IMR-90 (cell line): ENCODE data around the gene IRAK3. TPM values are rescaled to one million over a fixed set of nuclear protein-coding genes. Genes with fewer than 3 reads are reported as not detected.

Source experiments
- ATAC-seq: fragments of 200-7000 bp; cut with Tn5 transposase; 2 replicates; pipeline ENCODE4 v1.9.1; 2020; ENCODE audit warnings: low read depth, mild to moderate bottlenecking, moderate library complexity
- BruUV-seq: library from RNA; stranded (reverse); fragments of 400-500 nt; replicated peaks from 2 replicates; lab custom pipeline; 2021; lab: Mats Ljungman, UMichigan
- CTCF ChIA-PET: fragments of 300-600 bp; formaldehyde crosslinking; extraction: SDS; loops from one replicate; lab custom pipeline; 2021; ENCODE audit warnings: antibody characterized with exemption; lab: Yijun Ruan, JAX
- POLR2A ChIA-PET: fragments of 300-600 bp; sonication (Branson Sonifier 250); formaldehyde crosslinking; loops from one replicate; lab custom pipeline; 2022; ENCODE audit warnings: antibody characterized with exemption; ENCODE audit not compliant: unreplicated experiment; lab: Charles Lee
- DNase-seq: peaks from one replicate; pipeline ENCODE4 v3.0.0; 2013
- H2AFZ ChIP-seq: replicated peaks from 2 replicates; pipeline ENCODE3; 2013; ENCODE audit warnings: low read length, mild to moderate bottlenecking; ENCODE audit not compliant: poor library complexity
- H2AK5ac ChIP-seq: 2 replicates; pipeline ENCODE4 v1.6.1; 2013; ENCODE audit warnings: low read depth, low read length, inconsistent platforms
- H2AK9ac ChIP-seq: replicated peaks from 2 replicates; pipeline ENCODE3; 2013; ENCODE audit warnings: mild to moderate bottlenecking, low read depth, low read length, moderate library complexity; ENCODE audit not compliant: poor library complexity
- H2BK120ac ChIP-seq: 2 replicates; pipeline ENCODE4 v1.6.1; 2013; ENCODE audit warnings: low read depth, low read length, inconsistent platforms
- H2BK15ac ChIP-seq: 3 replicates; pipeline ENCODE4 v1.6.1; 2013; ENCODE audit warnings: low read depth, low read length, inconsistent platforms
- H2BK20ac ChIP-seq: 2 replicates; pipeline ENCODE4 v1.6.1; 2013; ENCODE audit warnings: low read depth, mild to moderate bottlenecking, inconsistent platforms, low read length, moderate library complexity
- H2BK5ac ChIP-seq: 2 replicates; pipeline ENCODE4 v1.6.1; 2013; ENCODE audit warnings: mild to moderate bottlenecking, low read depth, low read length, inconsistent platforms; ENCODE audit not compliant: poor library complexity, severe bottlenecking
- H3K14ac ChIP-seq: replicated peaks from 2 replicates; pipeline ENCODE4 v1.6.1; 2013; ENCODE audit warnings: low read depth, low read length, inconsistent platforms
- H3K18ac ChIP-seq: 2 replicates; pipeline ENCODE4 v1.6.1; 2013; ENCODE audit warnings: low read depth, low read length, control low read depth
- H3K23ac ChIP-seq: 2 replicates; pipeline ENCODE4 v1.6.1; 2013; ENCODE audit warnings: low read depth, low read length, inconsistent platforms
- H3K27ac ChIP-seq: 2 replicates; pipeline ENCODE4 v1.5.1; 2013; ENCODE audit warnings: mild to moderate bottlenecking, control low read depth, low read length; ENCODE audit not compliant: insufficient read depth
- H3K27me3 ChIP-seq: 2 replicates; pipeline ENCODE4 v1.6.1; 2013; ENCODE audit warnings: low read length; ENCODE audit not compliant: control insufficient read depth, insufficient read depth
- H3K36me3 ChIP-seq: 2 replicates; pipeline ENCODE4 v1.6.1; 2013; ENCODE audit warnings: low read length, mixed read lengths; ENCODE audit not compliant: control insufficient read depth, insufficient read depth
- H3K4ac ChIP-seq: 2 replicates; pipeline ENCODE4 v1.6.1; 2013; ENCODE audit warnings: low read depth, low read length, inconsistent platforms
- H3K4me1 ChIP-seq: 2 replicates; pipeline ENCODE4 v1.6.1; 2013; ENCODE audit warnings: low read length, mixed read lengths; ENCODE audit not compliant: control insufficient read depth, insufficient read depth
- H3K4me2 ChIP-seq: 2 replicates; pipeline ENCODE4 v1.6.1; 2013; ENCODE audit warnings: low read depth, mild to moderate bottlenecking, control low read depth, low read length, moderate library complexity
- H3K4me3 ChIP-seq: 2 replicates; pipeline ENCODE4 v1.5.1; 2013; ENCODE audit warnings: low read depth, mild to moderate bottlenecking, control low read depth, low read length, moderate library complexity; ENCODE audit not compliant: insufficient read depth
- H3K56ac ChIP-seq: 2 replicates; pipeline ENCODE4 v1.6.1; 2013; ENCODE audit warnings: low read length, inconsistent platforms; ENCODE audit not compliant: insufficient read depth; ENCODE audit errors: extremely low read depth
- H3K79me1 ChIP-seq, 2 experiments: 2 replicates each; pipeline ENCODE4 v1.6.1; 2013; ENCODE audit warnings: low read length in 2 of 2, inconsistent platforms in 1 of 2, low read depth in 1 of 2
- H3K9ac ChIP-seq: 2 replicates; pipeline ENCODE4 v1.6.1; 2013; ENCODE audit warnings: low read depth, low read length, control low read depth
- H3K9me1 ChIP-seq: 2 replicates; pipeline ENCODE4 v1.6.1; 2013; ENCODE audit warnings: low read length, inconsistent platforms; ENCODE audit not compliant: insufficient read depth
- H3K9me3 ChIP-seq: 2 replicates; pipeline ENCODE4 v1.6.1; 2013; ENCODE audit warnings: low read length; ENCODE audit not compliant: control insufficient read depth, insufficient read depth
- H4K20me1 ChIP-seq: 2 replicates; pipeline ENCODE4 v1.6.1; 2013; ENCODE audit warnings: low read length, inconsistent platforms; ENCODE audit not compliant: insufficient read depth
- H4K5ac ChIP-seq: 2 replicates; pipeline ENCODE4 v1.6.1; 2013; ENCODE audit warnings: mild to moderate bottlenecking, low read depth, low read length, control low read depth
- H4K8ac ChIP-seq, 2 experiments: 2 replicates each; pipeline ENCODE4 v1.6.1; 2013; ENCODE audit warnings: low read depth in 2 of 2, low read length in 2 of 2, control low read depth in 1 of 2, inconsistent platforms in 1 of 2
- H4K91ac ChIP-seq: 2 replicates; pipeline ENCODE4 v1.6.1; 2013; ENCODE audit warnings: low read depth, low read length, inconsistent platforms; ENCODE audit not compliant: insufficient read depth
- BHLHE40 ChIP-seq: fragments of 150-350 bp; IDR thresholded peaks from 2 replicates; pipeline ENCODE4 v1.6.1; 2016; ENCODE audit warnings: mild to moderate bottlenecking, low read depth, low read length
- CEBPB ChIP-seq: IDR thresholded peaks from 2 replicates; pipeline ENCODE4 v1.6.1; 2012; ENCODE audit warnings: low read depth, low read length, improper control_type of control experiment
- CHD1 ChIP-seq: IDR thresholded peaks from 2 replicates; pipeline ENCODE4 v1.6.1; 2012; ENCODE audit warnings: low read depth, low read length, improper control_type of control experiment
- ELK1 ChIP-seq: fragments of 150-350 bp; IDR thresholded peaks from 2 replicates; pipeline ENCODE4 v1.6.1; 2016; ENCODE audit warnings: low read depth, mild to moderate bottlenecking, low read length, moderate library complexity, borderline replicate concordance
- FOS ChIP-seq: fragments of 150-350 bp; IDR thresholded peaks from 2 replicates; pipeline ENCODE4 v1.6.1; 2016; ENCODE audit warnings: low read depth, low read length
- MAFK ChIP-seq: IDR thresholded peaks from 2 replicates; pipeline ENCODE4 v1.6.1; 2012; ENCODE audit warnings: low read depth, low read length, improper control_type of control experiment
- MAZ ChIP-seq: IDR thresholded peaks from 2 replicates; pipeline ENCODE4 v1.6.1; 2012; ENCODE audit warnings: low read depth, mild to moderate bottlenecking, low read length, improper control_type of control experiment, moderate library complexity, borderline replicate concordance
- NFE2L2 ChIP-seq: fragments of 150-350 bp; IDR thresholded peaks from 2 replicates; pipeline ENCODE4 v1.6.1; 2016; ENCODE audit warnings: low read depth, mild to moderate bottlenecking, low read length
- POLR2A ChIP-seq: IDR thresholded peaks from 2 replicates; pipeline ENCODE4 v1.6.1; 2012; ENCODE audit warnings: mild to moderate bottlenecking, low read depth, low read length
- RAD21 ChIP-seq: IDR thresholded peaks from 2 replicates; pipeline ENCODE4 v1.6.1; 2012; ENCODE audit warnings: low read length, improper control_type of control experiment
- RCOR1 ChIP-seq: IDR thresholded peaks from 2 replicates; pipeline ENCODE4 v1.6.1; 2012; ENCODE audit warnings: mild to moderate bottlenecking, low read length, improper control_type of control experiment; ENCODE audit not compliant: insufficient replicate concordance
- RFX5 ChIP-seq: IDR thresholded peaks from 2 replicates; pipeline ENCODE4 v1.8.0; 2012; ENCODE audit warnings: low read depth, mild to moderate bottlenecking, low read length, moderate library complexity
- SMC3 ChIP-seq: fragments of 150-350 bp; IDR thresholded peaks from 2 replicates; pipeline ENCODE4 v1.6.1; 2016; ENCODE audit warnings: low read depth, mild to moderate bottlenecking, antibody characterized with exemption, low read length, moderate library complexity
- WGBS, 2 experiments: methylation state at CpG; one replicate each; pipeline versions ENCODE4 v1.1.5 to v1.1.7; 2013; ENCODE audit warnings: missing lambda C conversion rate in 2 of 2; ENCODE audit not compliant: insufficient read length in 1 of 2; ENCODE audit errors: extremely low coverage in 2 of 2; 5-methylcytosine and 5-hydroxymethylcytosine counted together
- dilution Hi-C: fragments of 300-500 bp; cut with HindIII; formaldehyde crosslinking; loops from one replicate; pipeline ENCODE4 v1.14.3; 2018; ENCODE audit warnings: low sequenced_read_pairs; ENCODE audit not compliant: unreplicated experiment
- in situ Hi-C: fragments of 300-500 bp; cut with MboI; formaldehyde crosslinking; loops from 3 replicates; pipeline ENCODE4 v1.14.3; 2019; ENCODE audit warnings: low sequenced_read_pairs, inconsistent platforms, mixed read lengths
- intact Hi-C: fragments of 100-400 bp; cut with micrococcal nuclease; formaldehyde crosslinking; loops from 2 replicates; pipeline ENCODE4 v1.10.0; 2022
- polyA plus RNA-seq, 3 experiments: library from polyadenylated mRNA; depleted of rRNA; stranded (reverse); fragments of >200 nt; gene quantifications; 2 replicates each; pipeline ENCODE4 v1.2.3, GENCODE V29; 2012; ENCODE audit warnings: low replicate concordance in 1 of 3
- total RNA-seq: library from RNA; depleted of rRNA; stranded (reverse); fragments of >200 nt; gene quantifications from 2 replicates; pipeline ENCODE4 v1.2.3, GENCODE V29; 2012
- TF ChIP-seq, protein P1 (sequence below): fragments of 150-350 bp; IDR thresholded peaks from 2 replicates; pipeline ENCODE4 v1.6.1; 2017; ENCODE audit warnings: mild to moderate bottlenecking, antibody characterized with exemption, low read length, low read depth

IRAK3 gene
- total and polyA plus RNA-seq, 2 of the 4 experiments (the other 2 are of a cell fraction), result 0.53 to 0.72 TPM

GRCh38 chr12:66302827-66303169, 113.8 kb downstream of the IRAK3 start:
- Histone ChIP-seq H3K9me3 (no peaks in the 10 kb centered on the region), H2BK15ac (peak overlapping the region; percentile 48; the same call in 1 of the 3 replicates), H3K27ac (peak overlapping the region; percentile 72), H3K4me2 (peak overlapping the region; percentile 82), H3K27me3 (peaks cover 3% of the 10 kb centered on the region), H3K4me1 (no peaks in the 10 kb centered on the region), H3K9me1 (no peaks in the 10 kb centered on the region), H2BK5ac (peak overlapping the region; percentile 76), H3K9ac (peak overlapping the region; percentile 90), H2BK20ac (no peak overlapping the region), H3K79me1 (peaks cover 0 to 8% of the 10 kb centered on the region in 2 experiments; a peak in 2 of 4 replicates), H3K23ac (peak overlapping the region; percentile 84), H3K18ac (peak overlapping the region; percentile 92), H4K8ac (peak overlapping the region; percentile 48 to 96), H3K56ac (peak overlapping the region; percentile 18; the same call in 1 of the 2 replicates), H2BK120ac (peak overlapping the region; percentile 92), H4K20me1 (no peaks in the 10 kb centered on the region), H2AK5ac (no peak overlapping the region), H3K36me3 (0 out of 2 replicates have a peak, but pooled peaks cover 1% of the 10 kb centered on the region), H3K4me3 (peak overlapping the region; percentile 92), H3K14ac (peak overlapping the region; percentile 99), H2AK9ac (peak overlapping the region; percentile 96), H4K91ac (peak overlapping the region; percentile 93; the same call in 1 of the 2 replicates), H3K4ac (peak overlapping the region; percentile 91), H4K5ac (peak overlapping the region; percentile 97), H2AFZ (peak overlapping the region; percentile 100)
- intact Hi-C loops, result no loop called here
- CTCF ChIA-PET, result interaction anchor here (0.6 to 1.6 kb wide), 2 partner anchors 33 to 198 kb away, joined by 4 to 5 read pairs; no protein-coding TSS in a partner anchor
- in situ Hi-C loops, result no loop called here
- ATAC-seq (no peak), DNase-seq (no peak)
- no TSS peak for BruUV-seq
- dilution Hi-C loops, result no loop called here
- WGBS, 2 experiments, result no CpG with 5 or more reads among the region's 6 CpGs
- TF ChIP-seq RAD21 (no peak), ELK1 (no peak), NFE2L2 (no peak), RCOR1 (no peak), BHLHE40 (no peak), MAFK (no peak), POLR2A (no peak), RFX5 (no peak), MAZ (no peak), CHD1 (no peak), SMC3 (no peak), CEBPB (no peak), FOS (no peak)
- TF ChIP-seq, protein P1, sequence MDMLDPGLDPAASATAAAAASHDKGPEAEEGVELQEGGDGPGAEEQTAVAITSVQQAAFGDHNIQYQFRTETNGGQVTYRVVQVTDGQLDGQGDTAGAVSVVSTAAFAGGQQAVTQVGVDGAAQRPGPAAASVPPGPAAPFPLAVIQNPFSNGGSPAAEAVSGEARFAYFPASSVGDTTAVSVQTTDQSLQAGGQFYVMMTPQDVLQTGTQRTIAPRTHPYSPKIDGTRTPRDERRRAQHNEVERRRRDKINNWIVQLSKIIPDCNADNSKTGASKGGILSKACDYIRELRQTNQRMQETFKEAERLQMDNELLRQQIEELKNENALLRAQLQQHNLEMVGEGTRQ, result no peak
- POLR2A ChIA-PET, result interaction anchor here (0.6 kb wide), 1 partner anchor 13 kb away, joined by 3 read pairs; no protein-coding TSS in a partner anchor
